ENCODE data around the gene WWOX. TPM values are rescaled to one million over a fixed set of nuclear protein-coding genes. Genes with fewer than 3 reads are reported as not detected.

WWOX gene
- total and polyA plus RNA-seq, 2 of the 8 experiments (the other 6 are each of a cell fraction or from before 2014, with no cell fraction given): 5.4 to 16.7 TPM

DNA sequence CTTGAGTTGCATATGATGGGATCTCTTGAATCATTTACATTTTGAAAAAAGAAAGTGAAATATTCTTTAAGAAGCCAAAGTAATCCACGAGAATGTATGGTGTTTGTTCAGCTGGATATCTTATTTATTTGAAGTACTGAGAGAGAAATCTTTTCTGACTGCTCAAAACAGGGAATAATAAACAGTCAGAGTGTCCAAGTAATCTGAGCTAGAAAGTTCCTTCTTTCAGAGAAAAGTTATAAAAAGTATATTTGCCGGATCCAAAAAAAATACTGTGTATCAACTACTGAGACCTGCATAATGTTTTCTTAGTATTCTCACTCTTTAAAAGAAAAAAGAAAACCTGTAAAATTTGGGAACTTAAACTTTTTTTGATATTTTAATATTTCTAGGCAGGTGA is 350.8 kb downstream of the WWOX start (continued):
- no peak for TF ChIP-seq CHD7 (IDR thresholded peaks at IDR 0.05; ENCODE audit: insufficient replicate concordance, low read length)
- no peak for TF ChIP-seq KDM1A (IDR thresholded peaks at IDR 0.05; ENCODE audit: borderline replicate concordance, low read length)
- TF ChIP-seq, protein P1, sequence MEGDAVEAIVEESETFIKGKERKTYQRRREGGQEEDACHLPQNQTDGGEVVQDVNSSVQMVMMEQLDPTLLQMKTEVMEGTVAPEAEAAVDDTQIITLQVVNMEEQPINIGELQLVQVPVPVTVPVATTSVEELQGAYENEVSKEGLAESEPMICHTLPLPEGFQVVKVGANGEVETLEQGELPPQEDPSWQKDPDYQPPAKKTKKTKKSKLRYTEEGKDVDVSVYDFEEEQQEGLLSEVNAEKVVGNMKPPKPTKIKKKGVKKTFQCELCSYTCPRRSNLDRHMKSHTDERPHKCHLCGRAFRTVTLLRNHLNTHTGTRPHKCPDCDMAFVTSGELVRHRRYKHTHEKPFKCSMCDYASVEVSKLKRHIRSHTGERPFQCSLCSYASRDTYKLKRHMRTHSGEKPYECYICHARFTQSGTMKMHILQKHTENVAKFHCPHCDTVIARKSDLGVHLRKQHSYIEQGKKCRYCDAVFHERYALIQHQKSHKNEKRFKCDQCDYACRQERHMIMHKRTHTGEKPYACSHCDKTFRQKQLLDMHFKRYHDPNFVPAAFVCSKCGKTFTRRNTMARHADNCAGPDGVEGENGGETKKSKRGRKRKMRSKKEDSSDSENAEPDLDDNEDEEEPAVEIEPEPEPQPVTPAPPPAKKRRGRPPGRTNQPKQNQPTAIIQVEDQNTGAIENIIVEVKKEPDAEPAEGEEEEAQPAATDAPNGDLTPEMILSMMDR (IDR thresholded peaks at IDR 0.05; ENCODE audit: control extremely low read depth in 1 of 3, insufficient read depth in 1 of 3, low read depth in 1 of 3, low read length in 3 of 3): no peak
- TF ChIP-seq HDAC6 (IDR thresholded peaks at IDR 0.05; ENCODE audit: low read depth, low read length): no peak
- no peak for TF ChIP-seq SIRT6 (IDR thresholded peaks at IDR 0.05; ENCODE audit: low read length)
- no peak for TF ChIP-seq RBBP5 (IDR thresholded peaks at IDR 0.05; ENCODE audit: borderline replicate concordance, low read depth, low read length)

Measured in H1 (cell line).